ENCODE data around the gene CD19. TPM values are rescaled to one million over a fixed set of nuclear protein-coding genes. Genes with fewer than 3 reads are reported as not detected.
"Not testable (repeated sequence)": the region's sequence is repeated elsewhere in the genome, so short reads cannot be mapped to it uniquely, and the experiment has no call there.

The CD19 gene
- total RNA-seq, 1 experiment from 2014 or later: not detected

GRCh38 chr16:28938721-28939120, 7.0 kb downstream of the CD19 start:
- Histone ChIP-seq H3K36me3 (ENCODE audit: control insufficient read depth, insufficient read depth, low read length) (no peaks in the 10 kb centered on the region), H3K4me1 (ENCODE audit: control insufficient read depth, insufficient read depth, low read length) (no peaks in the 10 kb centered on the region), H3K27ac (ENCODE audit: low read length) (no peak overlapping the region), H3K27me3 (ENCODE audit: control insufficient read depth, insufficient read depth, low read length) (no peaks in the 10 kb centered on the region), H3K9me3 (ENCODE audit: control insufficient read depth, insufficient read depth, low read depth, low read length) (no peaks in the 10 kb centered on the region), H3K4me3 (ENCODE audit: low read depth in 2 of 2, low read length in 2 of 2) (no peak overlapping the region)
- DNase-seq (ENCODE audit: low read depth, low spot score) (no peak), ATAC-seq (no peak)
- intact Hi-C loops (cut with micrococcal nuclease; ENCODE audit: unreplicated experiment): no loop called here
- ChIA-PET CTCF (no interaction called here), POLR2A (no interaction called here)
- TF ChIP-seq REST (IDR thresholded peaks at IDR 0.05; ENCODE audit: insufficient read depth in 1 of 2, low read depth in 2 of 2, low read length in 1 of 2) (no peak), POLR2AphosphoS5 (IDR thresholded peaks at IDR 0.05; ENCODE audit: low read depth, low read length) (no peak), TCF7L2 (IDR thresholded peaks at IDR 0.05; ENCODE audit: low read depth, low read length) (no peak), CTCF (IDR thresholded peaks at IDR 0.05) (no peak), SIN3A (IDR thresholded peaks at IDR 0.05; ENCODE audit: borderline replicate concordance, insufficient read depth, low read depth, low read length) (no peak)
- BruUV-seq (replicated peaks): no TSS peak
- in situ Hi-C loops (cut with HindIII; ENCODE audit: low pct_unique_long_range_greater_than_20kb, low sequenced_read_pairs): no loop called here

DNA sequence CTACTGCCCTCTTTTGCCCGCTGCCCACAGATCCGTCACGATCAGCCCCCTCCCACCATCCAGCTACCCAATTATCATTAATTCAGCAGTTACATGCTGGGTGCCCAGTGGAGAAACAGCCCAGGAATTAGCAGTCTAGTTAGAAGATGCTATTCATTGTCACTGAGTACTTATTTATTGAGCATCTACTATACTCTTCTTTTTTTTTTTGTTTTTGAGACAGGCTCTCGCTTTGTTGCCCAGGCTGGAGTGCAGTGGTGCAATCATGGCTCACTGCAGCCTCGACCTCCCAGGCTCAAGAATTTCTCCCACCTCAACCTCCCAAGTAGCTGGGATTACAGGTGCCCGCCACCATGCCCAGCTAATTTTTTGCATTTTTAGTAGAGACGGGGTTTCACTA, 8.1 kb downstream of the CD19 start:
- H3K4me1 ChIP-seq (ENCODE audit: control insufficient read depth, insufficient read depth, low read length); ATAC-seq; CTCF ChIA-PET; BruUV-seq (replicated peaks); in situ Hi-C loops (cut with HindIII; ENCODE audit: low pct_unique_long_range_greater_than_20kb, low sequenced_read_pairs); POLR2A ChIA-PET; H3K9me3 ChIP-seq (ENCODE audit: control insufficient read depth, insufficient read depth, low read depth, low read length); H3K4me3 ChIP-seq (ENCODE audit: low read depth in 2 of 2, low read length in 2 of 2); H3K27ac ChIP-seq (ENCODE audit: low read length); H3K27me3 ChIP-seq (ENCODE audit: control insufficient read depth, insufficient read depth, low read length); DNase-seq (ENCODE audit: low read depth, low spot score); H3K36me3 ChIP-seq (ENCODE audit: control insufficient read depth, insufficient read depth, low read length): not testable (repeated sequence)
- intact Hi-C loops (cut with micrococcal nuclease; ENCODE audit: unreplicated experiment): loop anchor here (10.0 kb wide), 2 partner anchors 65 to 95 kb away; partner anchors contain the start of genes ATP2A1 and TUFM

DNA sequence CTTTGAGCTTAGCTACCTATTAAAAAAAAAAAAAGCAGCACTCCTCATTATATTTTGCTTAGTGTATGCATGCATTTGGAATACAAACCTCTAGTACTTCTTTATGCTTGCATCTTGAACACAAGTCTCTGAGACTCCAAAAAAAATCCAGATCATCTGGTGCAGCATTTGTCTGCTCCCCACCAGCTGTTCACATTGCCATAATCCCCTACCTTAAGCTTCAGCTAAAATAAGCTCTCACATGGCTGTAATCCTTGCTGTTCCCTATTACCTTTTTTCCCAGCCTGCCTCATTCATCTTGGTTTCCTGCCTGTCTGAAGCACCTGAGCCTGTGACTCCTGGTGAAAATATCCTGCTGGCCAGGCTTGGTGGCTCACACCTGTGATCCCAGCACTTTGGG, 11.5 kb downstream of the CD19 start:
- POLR2A ChIA-PET: interaction anchor here (0.6 kb wide), 1 partner anchor 113 kb away, joined by 9 read pairs; no protein-coding TSS in a partner anchor
- TF ChIP-seq REST (IDR thresholded peaks at IDR 0.05; ENCODE audit: insufficient read depth in 1 of 2, low read depth in 2 of 2, low read length in 1 of 2) (no peak), SIN3A (IDR thresholded peaks at IDR 0.05; ENCODE audit: borderline replicate concordance, insufficient read depth, low read depth, low read length) (no peak), CTCF (IDR thresholded peaks at IDR 0.05) (no peak), TCF7L2 (IDR thresholded peaks at IDR 0.05; ENCODE audit: low read depth, low read length) (no peak), POLR2AphosphoS5 (IDR thresholded peaks at IDR 0.05; ENCODE audit: low read depth, low read length) (no peak)
- in situ Hi-C loops (cut with HindIII; ENCODE audit: low pct_unique_long_range_greater_than_20kb, low sequenced_read_pairs): no loop called here

More for the DNA sequence above, 11.5 kb downstream of the CD19 start:
- no peaks in the 10 kb centered on the region for H3K36me3 ChIP-seq (ENCODE audit: control insufficient read depth, insufficient read depth, low read length)
- DNase-seq (ENCODE audit: low read depth, low spot score) (no peak), ATAC-seq (no peak)
- CTCF ChIA-PET: interaction anchor here (0.8 kb wide), 1 partner anchor 70 kb away, joined by 4 read pairs; no protein-coding TSS in a partner anchor
- intact Hi-C loops (cut with micrococcal nuclease; ENCODE audit: unreplicated experiment): loop anchor here (10.0 kb wide), 2 partner anchors 68 to 98 kb away; partner anchors contain the start of genes ATP2A1 and TUFM
- H3K27ac ChIP-seq (ENCODE audit: low read length): no peak overlapping the region
- H3K27me3 ChIP-seq (ENCODE audit: control insufficient read depth, insufficient read depth, low read length): no peaks in the 10 kb centered on the region
- H3K9me3 ChIP-seq (ENCODE audit: control insufficient read depth, insufficient read depth, low read depth, low read length): no peaks in the 10 kb centered on the region
- H3K4me3 ChIP-seq (ENCODE audit: low read depth in 2 of 2, low read length in 2 of 2): no peak overlapping the region
- H3K4me1 ChIP-seq (ENCODE audit: control insufficient read depth, insufficient read depth, low read length): peaks cover 3% of the 10 kb centered on the region; the same call in 1 of the 2 replicates
- BruUV-seq (replicated peaks): no TSS peak
